ENCODE results near the gene RUSC2. TPM values are rescaled to one million over a fixed set of nuclear protein-coding genes. Genes with fewer than 3 reads are reported as not detected.

Gene RUSC2
- total and polyA plus RNA-seq, 2 of the 13 experiments (the other 11 are each of a cell fraction or from before 2014, with no cell fraction given) = 2.8 to 3.3 TPM

- TF ChIP-seq ERF (CRISPR knock-in tag; IDR thresholded peaks at IDR 0.05) = peak; percentile 3; the same call in 1 of the 2 replicates
- TF ChIP-seq, protein P1, sequence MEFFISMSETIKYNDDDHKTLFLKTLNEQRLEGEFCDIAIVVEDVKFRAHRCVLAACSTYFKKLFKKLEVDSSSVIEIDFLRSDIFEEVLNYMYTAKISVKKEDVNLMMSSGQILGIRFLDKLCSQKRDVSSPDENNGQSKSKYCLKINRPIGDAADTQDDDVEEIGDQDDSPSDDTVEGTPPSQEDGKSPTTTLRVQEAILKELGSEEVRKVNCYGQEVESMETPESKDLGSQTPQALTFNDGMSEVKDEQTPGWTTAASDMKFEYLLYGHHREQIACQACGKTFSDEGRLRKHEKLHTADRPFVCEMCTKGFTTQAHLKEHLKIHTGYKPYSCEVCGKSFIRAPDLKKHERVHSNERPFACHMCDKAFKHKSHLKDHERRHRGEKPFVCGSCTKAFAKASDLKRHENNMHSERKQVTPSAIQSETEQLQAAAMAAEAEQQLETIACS (CRISPR knock-in tag; IDR thresholded peaks at IDR 0.05) = peak; percentile 32; the same call in 1 of the 2 replicates
- peak; percentile 36; the same call in 1 of the 2 replicates for TF ChIP-seq ZNF33B (CRISPR knock-in tag; IDR thresholded peaks at IDR 0.05)
- TF ChIP-seq, protein P2, sequence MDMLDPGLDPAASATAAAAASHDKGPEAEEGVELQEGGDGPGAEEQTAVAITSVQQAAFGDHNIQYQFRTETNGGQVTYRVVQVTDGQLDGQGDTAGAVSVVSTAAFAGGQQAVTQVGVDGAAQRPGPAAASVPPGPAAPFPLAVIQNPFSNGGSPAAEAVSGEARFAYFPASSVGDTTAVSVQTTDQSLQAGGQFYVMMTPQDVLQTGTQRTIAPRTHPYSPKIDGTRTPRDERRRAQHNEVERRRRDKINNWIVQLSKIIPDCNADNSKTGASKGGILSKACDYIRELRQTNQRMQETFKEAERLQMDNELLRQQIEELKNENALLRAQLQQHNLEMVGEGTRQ (IDR thresholded peaks at IDR 0.05; ENCODE audit: low read depth, low read length) = no peak
- TF ChIP-seq, protein P2 (CRISPR knock-in tag; IDR thresholded peaks at IDR 0.05; ENCODE audit: borderline replicate concordance) = peak; percentile 60; the same call in 1 of the 2 replicates
- TF ChIP-seq NR3C1 (CRISPR knock-in tag; IDR thresholded peaks at IDR 0.05) = no peak
- peak; percentile 79; the same call in 1 of the 2 replicates for TF ChIP-seq ZSCAN9 (CRISPR knock-in tag; IDR thresholded peaks at IDR 0.05; ENCODE audit: borderline replicate concordance)
- TF ChIP-seq ZNF101 (CRISPR knock-in tag; IDR thresholded peaks at IDR 0.05; ENCODE audit: borderline replicate concordance, low read depth) = 0 out of 2 replicates have a peak, but pooled peaks have one; percentile 81
- TF ChIP-seq, protein P3, sequence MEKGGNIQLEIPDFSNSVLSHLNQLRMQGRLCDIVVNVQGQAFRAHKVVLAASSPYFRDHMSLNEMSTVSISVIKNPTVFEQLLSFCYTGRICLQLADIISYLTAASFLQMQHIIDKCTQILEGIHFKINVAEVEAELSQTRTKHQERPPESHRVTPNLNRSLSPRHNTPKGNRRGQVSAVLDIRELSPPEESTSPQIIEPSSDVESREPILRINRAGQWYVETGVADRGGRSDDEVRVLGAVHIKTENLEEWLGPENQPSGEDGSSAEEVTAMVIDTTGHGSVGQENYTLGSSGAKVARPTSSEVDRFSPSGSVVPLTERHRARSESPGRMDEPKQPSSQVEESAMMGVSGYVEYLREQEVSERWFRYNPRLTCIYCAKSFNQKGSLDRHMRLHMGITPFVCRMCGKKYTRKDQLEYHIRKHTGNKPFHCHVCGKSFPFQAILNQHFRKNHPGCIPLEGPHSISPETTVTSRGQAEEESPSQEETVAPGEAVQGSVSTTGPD (CRISPR knock-in tag; IDR thresholded peaks at IDR 0.05) = no peak
- TF ChIP-seq REXO4 (CRISPR knock-in tag; IDR thresholded peaks at IDR 0.05; ENCODE audit: borderline replicate concordance) = peak; percentile 52; the same call in 1 of the 2 replicates
- no peak for TF ChIP-seq HNRNPUL1 (IDR thresholded peaks at IDR 0.05; ENCODE audit: low read depth, low read length)
- TF ChIP-seq SOX13 (IDR thresholded peaks at IDR 0.05) = no peak
- peak in 1 of 2 experiments; percentile 5; a peak in 1 of 4 replicates for TF ChIP-seq SOX13 (CRISPR knock-in tag; conservative IDR thresholded peaks at IDR 0.05 in 1 of 2, IDR thresholded peaks at IDR 0.05 in 1 of 2)
- TF ChIP-seq, protein P4, sequence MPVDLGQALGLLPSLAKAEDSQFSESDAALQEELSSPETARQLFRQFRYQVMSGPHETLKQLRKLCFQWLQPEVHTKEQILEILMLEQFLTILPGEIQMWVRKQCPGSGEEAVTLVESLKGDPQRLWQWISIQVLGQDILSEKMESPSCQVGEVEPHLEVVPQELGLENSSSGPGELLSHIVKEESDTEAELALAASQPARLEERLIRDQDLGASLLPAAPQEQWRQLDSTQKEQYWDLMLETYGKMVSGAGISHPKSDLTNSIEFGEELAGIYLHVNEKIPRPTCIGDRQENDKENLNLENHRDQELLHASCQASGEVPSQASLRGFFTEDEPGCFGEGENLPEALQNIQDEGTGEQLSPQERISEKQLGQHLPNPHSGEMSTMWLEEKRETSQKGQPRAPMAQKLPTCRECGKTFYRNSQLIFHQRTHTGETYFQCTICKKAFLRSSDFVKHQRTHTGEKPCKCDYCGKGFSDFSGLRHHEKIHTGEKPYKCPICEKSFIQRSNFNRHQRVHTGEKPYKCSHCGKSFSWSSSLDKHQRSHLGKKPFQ (CRISPR knock-in tag; IDR thresholded peaks at IDR 0.05; ENCODE audit: insufficient replicate concordance) = peak; percentile 88
- no peak for TF ChIP-seq PAF1 (CRISPR knock-in tag; IDR thresholded peaks at IDR 0.05)
- TF ChIP-seq HOXA3 (CRISPR knock-in tag; IDR thresholded peaks at IDR 0.05) = peak; percentile 69
- no peak for TF ChIP-seq RELA (CRISPR knock-in tag; IDR thresholded peaks at IDR 0.05)
- no peak for TF ChIP-seq CSRNP2 (CRISPR knock-in tag; conservative IDR thresholded peaks at IDR 0.05; ENCODE audit: low read depth)
Measured at GRCh38 chr9:35489313-35490154, at the start of gene RUSC2 (continued).
